Vagina (tissue), 2 donors: ENCODE data around the gene MFSD6.

Experiments used
- POLR2AphosphoS5 ChIP-seq, 2 donors: sonication (generic); formaldehyde crosslinking; IDR thresholded peaks; one replicate each; pipeline ENCODE4 v1.9.0; 2017; ENCODE audit warnings: antibody characterized with exemption in 2 of 2, mild to moderate bottlenecking in 2 of 2, low read depth in 1 of 2; ENCODE audit not compliant: insufficient read depth in 1 of 2
- TF ChIP-seq, protein P1 (sequence below), 3 experiments: fragments of 450-650 bp in 2 of 3; fragments of 200-600 bp in 1 of 3; sonication (generic) in 1 of 3; IDR thresholded peaks; one replicate each; pipeline ENCODE4 v1.5.1; 2017 to 2019; ENCODE audit warnings: antibody characterized with exemption in 3 of 3, mild to moderate bottlenecking in 2 of 3, moderate library complexity in 2 of 3

- TF ChIP-seq, protein P1, sequence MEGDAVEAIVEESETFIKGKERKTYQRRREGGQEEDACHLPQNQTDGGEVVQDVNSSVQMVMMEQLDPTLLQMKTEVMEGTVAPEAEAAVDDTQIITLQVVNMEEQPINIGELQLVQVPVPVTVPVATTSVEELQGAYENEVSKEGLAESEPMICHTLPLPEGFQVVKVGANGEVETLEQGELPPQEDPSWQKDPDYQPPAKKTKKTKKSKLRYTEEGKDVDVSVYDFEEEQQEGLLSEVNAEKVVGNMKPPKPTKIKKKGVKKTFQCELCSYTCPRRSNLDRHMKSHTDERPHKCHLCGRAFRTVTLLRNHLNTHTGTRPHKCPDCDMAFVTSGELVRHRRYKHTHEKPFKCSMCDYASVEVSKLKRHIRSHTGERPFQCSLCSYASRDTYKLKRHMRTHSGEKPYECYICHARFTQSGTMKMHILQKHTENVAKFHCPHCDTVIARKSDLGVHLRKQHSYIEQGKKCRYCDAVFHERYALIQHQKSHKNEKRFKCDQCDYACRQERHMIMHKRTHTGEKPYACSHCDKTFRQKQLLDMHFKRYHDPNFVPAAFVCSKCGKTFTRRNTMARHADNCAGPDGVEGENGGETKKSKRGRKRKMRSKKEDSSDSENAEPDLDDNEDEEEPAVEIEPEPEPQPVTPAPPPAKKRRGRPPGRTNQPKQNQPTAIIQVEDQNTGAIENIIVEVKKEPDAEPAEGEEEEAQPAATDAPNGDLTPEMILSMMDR (IDR thresholded peaks at IDR 0.05), result no peak
- no peak for TF ChIP-seq POLR2AphosphoS5 (IDR thresholded peaks at IDR 0.05; ENCODE audit: insufficient read depth in 1 of 2, low read depth in 1 of 2)
Observed at GRCh38 chr2:190418727-190419126, 10.6 kb downstream of the MFSD6 start.
